ENCODE data around the gene VPS11. TPM values are rescaled to one million over a fixed set of nuclear protein-coding genes. Genes with fewer than 3 reads are reported as not detected.
"Not testable (repeated sequence)": the region's sequence is repeated elsewhere in the genome, so short reads cannot be mapped to it uniquely, and the experiment has no call there.

Gene VPS11
- total RNA-seq, 1 donor from 2014 or later, result 19.8 TPM

GRCh38 chr11:119031912-119032280, 35.7 kb upstream of the VPS11 start:
- no peak for DNase-seq
- intact Hi-C loops (cut with DNase I), result no loop called here
- no peak for ATAC-seq (ENCODE audit: poor library complexity)

GRCh38 chr11:119033421-119033820, 34.2 kb upstream of the VPS11 start:
- DNase-seq; ATAC-seq (ENCODE audit: poor library complexity); intact Hi-C loops (cut with DNase I): not testable (repeated sequence)

GRCh38 chr11:119034813-119035212, 32.8 kb upstream of the VPS11 start:
- no peak for ATAC-seq (ENCODE audit: poor library complexity)
- intact Hi-C loops (cut with DNase I), result no loop called here
- no peak for DNase-seq

GRCh38 chr11:119038884-119039283, 28.7 kb upstream of the VPS11 start:
- no peak for ATAC-seq (ENCODE audit: poor library complexity)
- intact Hi-C loops (cut with DNase I), result no loop called here
- DNase-seq, result no peak

GRCh38 chr11:119039471-119039870, 28.1 kb upstream of the VPS11 start:
- ATAC-seq (ENCODE audit: poor library complexity); intact Hi-C loops (cut with DNase I); DNase-seq: not testable (repeated sequence)

GRCh38 chr11:119041821-119042514, 25.6 kb upstream of the VPS11 start:
- ATAC-seq (ENCODE audit: poor library complexity), result no peak

GRCh38 chr11:119042927-119043326, 24.7 kb upstream of the VPS11 start:
- DNase-seq (no peak), ATAC-seq (ENCODE audit: poor library complexity) (no peak)
- intact Hi-C loops (cut with DNase I), result no loop called here

More at GRCh38 chr11:119041821-119042514, 25.6 kb upstream of the VPS11 start:
- DNase-seq, result no peak
- intact Hi-C loops (cut with DNase I), result no loop called here

GRCh38 chr11:119044708-119045107, 22.9 kb upstream of the VPS11 start:
- DNase-seq (no peak), ATAC-seq (ENCODE audit: poor library complexity) (no peak)
- intact Hi-C loops (cut with DNase I), result no loop called here

GRCh38 chr11:119046489-119046888, 21.1 kb upstream of the VPS11 start:
- no peak for ATAC-seq (ENCODE audit: poor library complexity)
- intact Hi-C loops (cut with DNase I), result no loop called here
- DNase-seq, result no peak

- DNase-seq (no peak), ATAC-seq (ENCODE audit: poor library complexity) (no peak)
- intact Hi-C loops (cut with DNase I), result no loop called here
Measured at GRCh38 chr11:119047205-119047604, 20.4 kb upstream of the VPS11 start.

- ATAC-seq (ENCODE audit: poor library complexity), result no peak
- intact Hi-C loops (cut with DNase I), result no loop called here
- no peak for DNase-seq
Measured at GRCh38 chr11:119048644-119049043, 19.0 kb upstream of the VPS11 start.

- no peak for DNase-seq
- no peak for ATAC-seq (ENCODE audit: poor library complexity)
- intact Hi-C loops (cut with DNase I), result no loop called here
Measured at GRCh38 chr11:119049081-119049480, 18.5 kb upstream of the VPS11 start.

GRCh38 chr11:119051440-119052162, 16.0 kb upstream of the VPS11 start:
- intact Hi-C loops (cut with DNase I), result no loop called here
- DNase-seq (no peak), ATAC-seq (ENCODE audit: poor library complexity) (no peak)

- ATAC-seq (ENCODE audit: poor library complexity) (no peak), DNase-seq (no peak)
- intact Hi-C loops (cut with DNase I), result no loop called here
Measured at GRCh38 chr11:119052163-119052814, 15.3 kb upstream of the VPS11 start.

- DNase-seq (no peak), ATAC-seq (ENCODE audit: poor library complexity) (no peak)
- intact Hi-C loops (cut with DNase I), result no loop called here
Measured at GRCh38 chr11:119054418-119054817, 13.2 kb upstream of the VPS11 start.

- intact Hi-C loops (cut with DNase I), result no loop called here
- DNase-seq (no peak), ATAC-seq (ENCODE audit: poor library complexity) (no peak)
Measured at GRCh38 chr11:119055901-119056300, 11.7 kb upstream of the VPS11 start.

GRCh38 chr11:119056421-119056999, 11.1 kb upstream of the VPS11 start:
- intact Hi-C loops (cut with DNase I), result no loop called here
- DNase-seq (no peak), ATAC-seq (ENCODE audit: poor library complexity) (peak; percentile 9)

- intact Hi-C loops (cut with DNase I), result no loop called here
Measured at GRCh38 chr11:119057000-119057769, 10.4 kb upstream of the VPS11 start, which contains the start of gene HYOU1. TSS of gene HYOU1 (minus strand) at chr11:119057205. CDS start at chr11:119056160, 1,045 bp downstream.

GRCh38 chr11:119059128-119059527, 8.5 kb upstream of the VPS11 start:
- intact Hi-C loops (cut with DNase I); DNase-seq; ATAC-seq (ENCODE audit: poor library complexity): not testable (repeated sequence)

More at GRCh38 chr11:119057000-119057769, 10.4 kb upstream of the VPS11 start, which contains the start of gene HYOU1:
- DNase-seq (peak; percentile 99), ATAC-seq (ENCODE audit: poor library complexity) (peak; percentile 97)
